ENCODE results near the gene PGAP3. TPM values are rescaled to one million over a fixed set of nuclear protein-coding genes. Genes with fewer than 3 reads are reported as not detected.

The PGAP3 gene
- total RNA-seq, 1 experiment from 2014 or later, result 21.8 TPM

DNA sequence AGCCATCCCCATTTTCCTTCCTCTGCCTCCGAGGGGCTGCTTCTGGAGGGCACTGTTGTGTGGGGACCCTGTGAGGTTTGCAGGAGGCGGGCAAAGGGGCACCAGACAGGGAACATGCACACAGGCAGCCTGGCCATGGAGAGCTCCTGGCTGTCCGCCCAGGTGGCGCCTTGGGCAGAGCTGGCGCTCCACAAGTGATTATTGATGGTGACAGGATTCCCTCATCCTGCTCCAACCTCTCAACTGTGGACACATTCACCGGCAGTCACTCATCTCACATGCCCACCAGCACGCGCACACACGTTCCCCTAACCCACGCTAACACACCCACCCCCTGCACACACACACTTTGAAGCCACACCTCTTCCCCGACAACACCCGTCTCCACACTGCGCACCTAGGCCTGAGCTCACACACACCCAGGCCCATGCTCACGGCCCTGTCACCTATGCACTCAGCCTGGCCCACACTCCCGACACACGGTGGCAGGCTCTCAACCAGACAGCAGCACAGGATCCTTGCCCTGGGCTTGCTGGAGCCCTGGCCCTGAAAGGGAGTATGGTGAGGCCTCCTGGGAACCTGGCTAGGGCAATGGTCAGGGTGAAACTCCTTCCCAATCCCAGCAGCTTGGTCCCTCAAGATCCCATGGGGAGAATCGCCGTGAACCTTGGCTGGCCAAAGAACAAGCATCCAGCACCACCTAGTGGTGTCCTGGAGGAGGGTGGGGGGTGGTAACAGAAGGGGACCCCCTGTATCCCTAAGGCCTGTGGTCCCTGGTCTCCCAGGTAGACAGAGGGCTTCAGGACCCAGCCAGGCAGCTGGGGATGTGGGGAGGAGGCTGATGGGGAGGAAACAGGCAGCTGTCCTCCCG, 16.0 kb downstream of the PGAP3 start:
- intact Hi-C loops (cut with micrococcal nuclease; ENCODE audit: unreplicated experiment), result loop anchor here (5.0 kb wide), 1 partner anchor 50 kb away; no protein-coding TSS in a partner anchor
- Histone ChIP-seq H3K36me3 (ENCODE audit: control insufficient read depth, insufficient read depth, low read length) (no peaks in the 10 kb centered on the region), H3K27me3 (ENCODE audit: control insufficient read depth, insufficient read depth, low read length) (no peaks in the 10 kb centered on the region), H3K4me1 (ENCODE audit: control insufficient read depth, insufficient read depth, low read length) (peaks cover 14% of the 10 kb centered on the region), H3K9me3 (ENCODE audit: control insufficient read depth, insufficient read depth, low read depth, low read length) (no peaks in the 10 kb centered on the region), H3K27ac (ENCODE audit: low read length) (no peak overlapping the region), H3K4me3 (ENCODE audit: low read depth in 2 of 2, low read length in 2 of 2) (no peak overlapping the region)
- no TSS peak for BruUV-seq (replicated peaks)
- ATAC-seq (peak; percentile 56), DNase-seq (ENCODE audit: low read depth, low spot score) (no peak)
- in situ Hi-C loops (cut with HindIII; ENCODE audit: low pct_unique_long_range_greater_than_20kb, low sequenced_read_pairs), result no loop called here
- TF ChIP-seq CTCF (IDR thresholded peaks at IDR 0.05), result peak; percentile 83
- TF ChIP-seq REST (IDR thresholded peaks at IDR 0.05; ENCODE audit: insufficient read depth in 1 of 2, low read depth in 2 of 2, low read length in 1 of 2), result no peak
- no peak for TF ChIP-seq TCF7L2 (IDR thresholded peaks at IDR 0.05; ENCODE audit: low read depth, low read length)
- ChIA-PET POLR2A (no interaction called here), CTCF (interaction anchor here (0.5 to 2.5 kb wide), 6 partner anchors 28 to 297 kb away, joined by 3 to 11 read pairs (median 4); partner anchors contain the start of gene ERBB2)

GRCh38 chr17:39670746-39671145, 17.1 kb downstream of the PGAP3 start:
- ATAC-seq (no peak), DNase-seq (ENCODE audit: low read depth, low spot score) (no peak)
- CTCF ChIA-PET, result interaction anchor here (0.6 to 2.5 kb wide), 5 partner anchors 34 to 49 kb away, joined by 3 to 11 read pairs (median 3); no protein-coding TSS in a partner anchor

More at GRCh38 chr17:39670746-39671145, 17.1 kb downstream of the PGAP3 start:
- TF ChIP-seq POLR2AphosphoS5 (IDR thresholded peaks at IDR 0.05; ENCODE audit: low read depth, low read length), result no peak
- TF ChIP-seq TCF7L2 (IDR thresholded peaks at IDR 0.05; ENCODE audit: low read depth, low read length), result no peak
- no peak for TF ChIP-seq CTCF (IDR thresholded peaks at IDR 0.05)
- TF ChIP-seq REST (IDR thresholded peaks at IDR 0.05; ENCODE audit: insufficient read depth in 1 of 2, low read depth in 2 of 2, low read length in 1 of 2), result no peak
- TF ChIP-seq SIN3A (IDR thresholded peaks at IDR 0.05; ENCODE audit: borderline replicate concordance, insufficient read depth, low read depth, low read length), result no peak
- no peak overlapping the region for H3K4me3 ChIP-seq (ENCODE audit: low read depth in 2 of 2, low read length in 2 of 2)
- in situ Hi-C loops (cut with HindIII; ENCODE audit: low pct_unique_long_range_greater_than_20kb, low sequenced_read_pairs) (no loop called here), intact Hi-C loops (cut with micrococcal nuclease; ENCODE audit: unreplicated experiment) (loop anchor here (5.0 kb wide), 1 partner anchor 48 kb away; no protein-coding TSS in a partner anchor)
- H3K27ac ChIP-seq (ENCODE audit: low read length), result no peak overlapping the region
- H3K36me3 ChIP-seq (ENCODE audit: control insufficient read depth, insufficient read depth, low read length), result no peaks in the 10 kb centered on the region
- peaks cover 20% of the 10 kb centered on the region for H3K4me1 ChIP-seq (ENCODE audit: control insufficient read depth, insufficient read depth, low read length)
- no TSS peak for BruUV-seq (replicated peaks)
- H3K27me3 ChIP-seq (ENCODE audit: control insufficient read depth, insufficient read depth, low read length), result no peaks in the 10 kb centered on the region
- H3K9me3 ChIP-seq (ENCODE audit: control insufficient read depth, insufficient read depth, low read depth, low read length), result no peaks in the 10 kb centered on the region
- POLR2A ChIA-PET, result no interaction called here
